SH-SY5Y (cell line): ENCODE results near the gene ZNF469.

Experiments used
- GATA2 ChIP-seq: IDR thresholded peaks from 2 replicates; pipeline ENCODE4 v1.6.1; 2011; ENCODE audit warnings: mild to moderate bottlenecking, low read depth, low read length
- GATA3 ChIP-seq: IDR thresholded peaks from 2 replicates; pipeline ENCODE4 v1.6.1; 2011; ENCODE audit warnings: low read depth, mild to moderate bottlenecking, low read length, moderate library complexity

DNA sequence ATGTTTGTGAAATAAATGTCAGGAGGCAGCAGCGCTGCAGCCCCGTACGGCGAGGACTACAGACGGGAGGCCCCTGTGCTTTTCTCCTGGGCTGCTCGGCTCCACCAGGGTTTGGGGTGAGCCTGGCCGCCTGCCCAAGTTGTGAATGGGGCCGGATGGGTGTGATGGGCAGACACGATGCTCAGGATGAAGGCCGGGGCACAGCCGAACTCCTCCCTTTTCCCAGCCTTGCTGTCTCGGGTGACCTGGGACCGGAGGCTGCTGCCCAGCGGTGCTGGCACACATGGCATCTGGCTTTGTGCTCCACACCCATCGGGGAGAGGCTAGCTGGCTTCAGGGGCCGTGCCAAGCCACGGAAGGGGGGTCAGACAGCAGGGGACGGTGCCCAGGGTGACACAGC lies 36.1 kb downstream of the ZNF469 start:
- TF ChIP-seq GATA3 = no peak
- no peak for TF ChIP-seq GATA2
